CD4-positive, alpha-beta T cell (primary cell): Measurements from ENCODE around the gene G6PD. TPM values are rescaled to one million over a fixed set of nuclear protein-coding genes. Genes with fewer than 3 reads are reported as not detected.
A peak's percentile ranks its signal among the peaks of the same experiment; 100 is the strongest.

Source experiments
- ATAC-seq: fragments of 200-7000 bp; cut with Tn5 transposase; one replicate; pipeline ENCODE4 v1.10.0; 2022; ENCODE audit warnings: mild to moderate bottlenecking; ENCODE audit not compliant: poor library complexity
- CTCF ChIA-PET: fragments of 350-600 bp; sonication (Branson Sonifier 250); formaldehyde crosslinking; loops from one replicate; lab custom pipeline; 2021; ENCODE audit warnings: antibody characterized with exemption, inconsistent platforms; lab: Charles Lee
- POLR2A ChIA-PET: fragments of 350-600 bp; sonication (Branson Sonifier 250); formaldehyde crosslinking; loops from one replicate; lab custom pipeline; 2021; ENCODE audit warnings: antibody characterized with exemption, inconsistent platforms; lab: Charles Lee
- DNase-seq, 14 experiments: peaks; one replicate each; pipeline ENCODE4 v3.0.0-alpha.2; 2013 to 2020; ENCODE audit warnings: mixed read lengths in 2 of 14
- H3K27ac ChIP-seq, 2 donors: one replicate each; pipeline versions ENCODE4 v1.5.1 to v1.7.0; 2013; ENCODE audit warnings: low read length in 2 of 2, low read depth in 1 of 2, mild to moderate bottlenecking in 1 of 2
- H3K27me3 ChIP-seq, 2 experiments: 1 replicate in 1 of 2; 2 replicates in 1 of 2; pipeline versions ENCODE4 v1.6.1 to v1.7.0; 2013; ENCODE audit warnings: low read length in 2 of 2, control low read depth in 1 of 2, mild to moderate bottlenecking in 1 of 2, moderate library complexity in 1 of 2; ENCODE audit not compliant: insufficient read depth in 2 of 2, control insufficient read depth in 1 of 2
- H3K36me3 ChIP-seq: one replicate; pipeline ENCODE4 v1.6.1; 2013; ENCODE audit warnings: low read length, control low read depth; ENCODE audit not compliant: insufficient read depth
- H3K4me1 ChIP-seq: one replicate; pipeline ENCODE4 v1.6.1; 2013; ENCODE audit warnings: low read length, control low read depth; ENCODE audit not compliant: insufficient read depth
- H3K4me3 ChIP-seq: one replicate; pipeline ENCODE4 v1.5.1; 2013; ENCODE audit warnings: mild to moderate bottlenecking, low read length, moderate library complexity
- H3K9me3 ChIP-seq, 2 experiments: 1 replicate in 1 of 2; 2 replicates in 1 of 2; pipeline versions ENCODE4 v1.6.1 to v1.7.0; 2013; ENCODE audit warnings: low read length in 2 of 2, mild to moderate bottlenecking in 2 of 2, control low read depth in 1 of 2, moderate library complexity in 1 of 2; ENCODE audit not compliant: control insufficient read depth in 1 of 2, insufficient read depth in 1 of 2
- H3K27ac Mint-ChIP-seq: one replicate; pipeline ENCODE4 v1.8.0; 2020; ENCODE audit warnings: mixed read lengths
- H3K27me3 Mint-ChIP-seq: one replicate; pipeline ENCODE4 v1.8.0; 2021; ENCODE audit warnings: mixed read lengths
- H3K36me3 Mint-ChIP-seq: one replicate; pipeline ENCODE4 v1.8.0; 2021; ENCODE audit warnings: low read depth, mixed read lengths
- H3K4me1 Mint-ChIP-seq: one replicate; pipeline ENCODE4 v1.8.0; 2021; ENCODE audit warnings: low read depth, mixed read lengths
- H3K4me3 Mint-ChIP-seq: one replicate; pipeline ENCODE4 v1.8.0; 2020; ENCODE audit warnings: mild to moderate bottlenecking, mixed read lengths
- H3K9me3 Mint-ChIP-seq: one replicate; pipeline ENCODE4 v1.8.0; 2020; ENCODE audit warnings: mixed read lengths
- intact Hi-C, 2 experiments: fragments of 100-400 bp; cut with DNase I in 1 of 2; cut with micrococcal nuclease in 1 of 2; formaldehyde crosslinking; loops; one replicate each; pipeline versions ENCODE4 v1.15.1 to v1.9.0; 2023 to 2025; cut with DNase I, micrococcal nuclease
- total RNA-seq, 174 experiments: library from RNA in 2 of 174; stranded (reverse) in 2 of 174; gene quantifications; one replicate each; pipeline ENCODE4 v1.2.3 and lab custom pipeline; 2021 to 2026
- TF ChIP-seq, protein P1 (sequence below): fragments of 200-600 bp; IDR thresholded peaks from one replicate; pipeline ENCODE4 v1.8.0; 2022; ENCODE audit warnings: antibody characterized with exemption, mild to moderate bottlenecking

G6PD gene
- total RNA-seq, 2 experiments from 2014 or later: 17.4 to 20.3 TPM

DNA sequence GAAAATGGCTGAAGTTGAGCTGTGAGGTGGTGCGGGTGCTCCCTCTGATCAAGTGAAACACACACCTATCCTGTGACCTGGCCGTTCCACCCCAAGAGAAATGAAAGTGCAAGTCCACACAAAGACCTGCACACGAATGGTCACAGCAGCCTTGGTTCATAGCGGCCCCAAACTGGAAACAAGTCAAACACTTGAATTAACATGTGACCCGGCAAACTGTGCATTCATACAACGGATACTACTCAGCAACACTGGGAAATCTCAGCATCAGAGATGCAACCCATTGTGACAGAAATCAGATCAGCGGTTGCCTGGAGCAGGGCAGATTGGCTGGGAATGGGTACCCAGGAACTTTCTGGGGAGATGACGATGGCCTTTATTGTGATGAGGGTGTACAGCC is 7.6 kb downstream of the G6PD start:
- Histone ChIP-seq H3K27ac (no peak overlapping the region), H3K36me3 (peaks cover 20% of the 10 kb centered on the region), H3K4me1 (peaks cover 32% of the 10 kb centered on the region), H3K9me3 (no peaks in the 10 kb centered on the region), H3K4me3 (no peak overlapping the region), H3K27me3 (no peaks in the 10 kb centered on the region)
- POLR2A ChIA-PET: interaction anchor here (0.6 kb wide), 1 partner anchor 191 kb away, joined by 4 read pairs; no protein-coding TSS in a partner anchor
- TF ChIP-seq, protein P1, sequence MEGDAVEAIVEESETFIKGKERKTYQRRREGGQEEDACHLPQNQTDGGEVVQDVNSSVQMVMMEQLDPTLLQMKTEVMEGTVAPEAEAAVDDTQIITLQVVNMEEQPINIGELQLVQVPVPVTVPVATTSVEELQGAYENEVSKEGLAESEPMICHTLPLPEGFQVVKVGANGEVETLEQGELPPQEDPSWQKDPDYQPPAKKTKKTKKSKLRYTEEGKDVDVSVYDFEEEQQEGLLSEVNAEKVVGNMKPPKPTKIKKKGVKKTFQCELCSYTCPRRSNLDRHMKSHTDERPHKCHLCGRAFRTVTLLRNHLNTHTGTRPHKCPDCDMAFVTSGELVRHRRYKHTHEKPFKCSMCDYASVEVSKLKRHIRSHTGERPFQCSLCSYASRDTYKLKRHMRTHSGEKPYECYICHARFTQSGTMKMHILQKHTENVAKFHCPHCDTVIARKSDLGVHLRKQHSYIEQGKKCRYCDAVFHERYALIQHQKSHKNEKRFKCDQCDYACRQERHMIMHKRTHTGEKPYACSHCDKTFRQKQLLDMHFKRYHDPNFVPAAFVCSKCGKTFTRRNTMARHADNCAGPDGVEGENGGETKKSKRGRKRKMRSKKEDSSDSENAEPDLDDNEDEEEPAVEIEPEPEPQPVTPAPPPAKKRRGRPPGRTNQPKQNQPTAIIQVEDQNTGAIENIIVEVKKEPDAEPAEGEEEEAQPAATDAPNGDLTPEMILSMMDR: no peak
- H3K27me3 Mint-ChIP-seq: no peaks in the 10 kb centered on the region
- no peak for ATAC-seq
- no peak overlapping the region for H3K27ac Mint-ChIP-seq
- no peaks in the 10 kb centered on the region for H3K9me3 Mint-ChIP-seq
- intact Hi-C loops: no loop called here
- peaks cover 15% of the 10 kb centered on the region for H3K36me3 Mint-ChIP-seq
- peaks cover 21% of the 10 kb centered on the region for H3K4me1 Mint-ChIP-seq
- H3K4me3 Mint-ChIP-seq: no peak overlapping the region
- no peak for DNase-seq
- CTCF ChIA-PET: interaction anchor here (0.8 kb wide), 1 partner anchor 78 kb away, joined by 3 read pairs; no protein-coding TSS in a partner anchor

DNA sequence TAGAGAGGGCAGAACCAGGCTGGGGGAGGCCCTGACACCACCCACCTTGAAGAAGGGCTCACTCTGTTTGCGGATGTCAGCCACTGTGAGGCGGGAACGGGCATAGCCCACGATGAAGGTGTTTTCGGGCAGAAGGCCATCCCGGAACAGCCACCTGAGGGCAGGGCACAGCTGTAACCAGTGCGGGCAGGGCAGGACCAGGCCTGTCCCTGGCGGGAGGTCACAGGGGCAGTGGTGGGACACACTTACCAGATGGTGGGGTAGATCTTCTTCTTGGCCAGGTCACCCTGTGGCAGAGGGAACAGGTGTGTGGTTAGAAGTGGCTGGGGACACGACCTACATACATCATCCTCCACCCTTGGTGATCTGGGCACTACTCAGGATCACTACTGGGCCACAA is 10.8 kb downstream of the G6PD start:
- Histone ChIP-seq H3K9me3 (no peaks in the 10 kb centered on the region), H3K4me3 (no peak overlapping the region), H3K27ac (no peak overlapping the region), H3K36me3 (peaks cover 34% of the 10 kb centered on the region), H3K27me3 (no peaks in the 10 kb centered on the region), H3K4me1 (peaks cover 9% of the 10 kb centered on the region)
- DNase-seq: no peak
- H3K27me3 Mint-ChIP-seq: no peaks in the 10 kb centered on the region
- H3K4me1 Mint-ChIP-seq: peaks cover 11% of the 10 kb centered on the region
- H3K9me3 Mint-ChIP-seq: no peaks in the 10 kb centered on the region
- H3K27ac Mint-ChIP-seq: no peak overlapping the region
- ATAC-seq: no peak
- TF ChIP-seq, protein P1: no peak
- POLR2A ChIA-PET: no interaction called here
- CTCF ChIA-PET: interaction anchor here (1.5 kb wide), 1 partner anchor 162 kb away, joined by 3 read pairs; no protein-coding TSS in a partner anchor
- intact Hi-C loops: no loop called here
- H3K36me3 Mint-ChIP-seq: peaks cover 6% of the 10 kb centered on the region
- no peak overlapping the region for H3K4me3 Mint-ChIP-seq

DNA sequence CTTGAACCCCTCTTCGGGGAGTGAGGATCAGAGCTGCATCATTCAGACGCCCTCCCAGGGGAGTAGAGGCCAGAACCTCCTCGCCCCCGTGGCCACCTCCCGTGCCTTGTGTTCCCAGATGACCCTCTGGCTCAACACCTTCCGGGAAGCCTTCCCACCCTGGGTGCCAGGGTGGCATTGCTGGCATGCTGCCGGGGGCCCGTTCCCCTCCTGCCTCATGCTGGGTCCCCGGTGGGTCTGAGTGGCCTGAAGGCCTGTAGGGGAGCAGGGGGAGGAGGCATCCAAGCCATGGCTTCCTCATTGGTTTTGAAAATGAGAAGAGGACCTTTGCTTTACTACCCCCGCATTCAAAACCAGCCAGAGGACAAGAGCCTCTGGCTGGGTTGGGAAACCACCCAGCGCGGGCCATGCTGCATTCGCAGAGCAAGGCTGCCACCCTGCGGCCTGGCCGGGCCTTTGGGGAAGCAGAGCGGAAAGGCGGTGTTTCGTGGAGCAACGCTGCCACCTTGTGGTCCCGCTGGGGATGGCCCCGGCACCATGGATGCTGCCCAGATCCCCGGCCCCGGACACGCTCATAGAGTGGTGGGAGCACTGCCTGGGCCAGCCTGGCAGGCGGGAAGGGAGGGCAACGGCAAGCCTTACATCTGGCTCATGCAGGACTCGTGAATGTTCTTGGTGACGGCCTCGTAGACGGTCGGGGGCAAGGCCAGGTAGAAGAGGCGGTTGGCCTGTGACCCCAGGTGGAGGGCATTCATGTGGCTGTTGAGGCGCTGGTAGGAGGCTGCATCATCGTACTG is 11.9 kb downstream of the G6PD start:
- no peaks in the 10 kb centered on the region for H3K27me3 ChIP-seq
- TF ChIP-seq, protein P1: peak; percentile 97
- Mint-ChIP-seq H3K9me3 (no peaks in the 10 kb centered on the region), H3K4me1 (peaks cover 11% of the 10 kb centered on the region), H3K27ac (peak overlapping the region; percentile 51), H3K27me3 (no peaks in the 10 kb centered on the region), H3K36me3 (peaks cover 6% of the 10 kb centered on the region), H3K4me3 (no peak overlapping the region)
- POLR2A ChIA-PET: interaction anchor here (1.1 to 1.7 kb wide), 2 partner anchors 47 to 136 kb away, joined by 3 read pairs; partner anchors contain the start of gene RPL10
- H3K27ac ChIP-seq: no peak overlapping the region
- DNase-seq (peak; percentile 79 to 94 (median 88)), ATAC-seq (peak; percentile 97)
- peaks cover 9% of the 10 kb centered on the region for H3K4me1 ChIP-seq
- H3K9me3 ChIP-seq: no peaks in the 10 kb centered on the region
- CTCF ChIA-PET: interaction anchor here (1.5 kb wide), 1 partner anchor 161 kb away, joined by 3 read pairs; no protein-coding TSS in a partner anchor
- intact Hi-C loops: loop anchor here (1.0 to 5.0 kb wide), 3 partner anchors 132 to 521 kb away; partner anchors contain the start of gene RPL10 (in 1 of the 2)
- H3K36me3 ChIP-seq: peaks cover 30% of the 10 kb centered on the region
- no peak overlapping the region for H3K4me3 ChIP-seq
